IPS DF 6.9 (cell line): Measurements from ENCODE around the gene RASGRP4.

Experiments
- DNase-seq: peaks from one replicate; pipeline ENCODE4 v3.0.0-alpha.2; 2013; ENCODE audit warnings: low read depth, low spot score
- H3K27ac ChIP-seq: one replicate; pipeline ENCODE4 v1.5.1; 2013; ENCODE audit warnings: low read length, control low read depth
- H3K27me3 ChIP-seq: 2 replicates; pipeline ENCODE4 v1.6.1; 2013; ENCODE audit warnings: mild to moderate bottlenecking, low read length; ENCODE audit not compliant: control insufficient read depth, insufficient read depth
- H3K36me3 ChIP-seq: 2 replicates; pipeline ENCODE4 v1.6.1; 2013; ENCODE audit warnings: low read length; ENCODE audit not compliant: control insufficient read depth, insufficient read depth
- H3K4me1 ChIP-seq: 2 replicates; pipeline ENCODE4 v1.6.1; 2013; ENCODE audit warnings: low read length; ENCODE audit not compliant: control insufficient read depth, insufficient read depth
- H3K4me3 ChIP-seq: 2 replicates; pipeline ENCODE4 v1.5.1; 2013; ENCODE audit warnings: mild to moderate bottlenecking, low read length
- H3K9me3 ChIP-seq: 2 replicates; pipeline ENCODE4 v1.6.1; 2013; ENCODE audit warnings: low read length, inconsistent platforms; ENCODE audit not compliant: control insufficient read depth, insufficient read depth
- WGBS: extraction: QIAGEN DNeasy Blood & Tissue Kit; methylation state at CpG from one replicate; pipeline ENCODE4 v1.1.7; 2013; ENCODE audit warnings: mixed read lengths, missing lambda C conversion rate; ENCODE audit not compliant: insufficient read length, insufficient coverage; 5-methylcytosine and 5-hydroxymethylcytosine counted together

Gene RASGRP4

GRCh38 chr19:38448225-38448624 is 22.2 kb upstream of the RASGRP4 start:
- Histone ChIP-seq H3K9me3 (no peaks in the 10 kb centered on the region), H3K36me3 (peaks cover 14% of the 10 kb centered on the region), H3K27ac (no peak overlapping the region), H3K4me1 (peaks cover 3% of the 10 kb centered on the region; the same call in 1 of the 2 replicates), H3K4me3 (no peak overlapping the region), H3K27me3 (no peaks in the 10 kb centered on the region)
- no peak for DNase-seq
- WGBS: no CpG with 5 or more reads among the region's 9 CpGs

- Histone ChIP-seq H3K36me3 (peaks cover 11% of the 10 kb centered on the region), H3K27ac (no peak overlapping the region)
Observed at GRCh38 chr19:38445362-38445761, 19.3 kb upstream of the RASGRP4 start.

GRCh38 chr19:38444026-38444425 is 18.0 kb upstream of the RASGRP4 start:
- Histone ChIP-seq H3K9me3 (no peaks in the 10 kb centered on the region), H3K36me3 (peaks cover 11% of the 10 kb centered on the region), H3K27ac (no peak overlapping the region), H3K4me3 (no peak overlapping the region), H3K4me1 (peaks cover 6% of the 10 kb centered on the region), H3K27me3 (no peaks in the 10 kb centered on the region)
- no CpG with 5 or more reads among the region's 7 CpGs for WGBS
- DNase-seq: no peak

More at GRCh38 chr19:38445362-38445761, 19.3 kb upstream of the RASGRP4 start:
- no peak overlapping the region for H3K4me3 ChIP-seq
- no peaks in the 10 kb centered on the region for H3K9me3 ChIP-seq
- H3K4me1 ChIP-seq: peaks cover 6% of the 10 kb centered on the region
- no peaks in the 10 kb centered on the region for H3K27me3 ChIP-seq
- WGBS: no CpG with 5 or more reads among the region's 7 CpGs
- no peak for DNase-seq

- no peaks in the 10 kb centered on the region for H3K9me3 ChIP-seq
- H3K36me3 ChIP-seq: peaks cover 11% of the 10 kb centered on the region
- no peak overlapping the region for H3K4me3 ChIP-seq
- peaks cover 6% of the 10 kb centered on the region for H3K4me1 ChIP-seq
- H3K27ac ChIP-seq: no peak overlapping the region
- no peak for DNase-seq
- WGBS: no CpG with 5 or more reads among the region's 15 CpGs
- no peaks in the 10 kb centered on the region for H3K27me3 ChIP-seq
Observed at GRCh38 chr19:38443458-38443999, 17.5 kb upstream of the RASGRP4 start.

GRCh38 chr19:38442736-38443135 is 16.7 kb upstream of the RASGRP4 start:
- Histone ChIP-seq H3K4me1 (peaks cover 6% of the 10 kb centered on the region), H3K36me3 (peaks cover 11% of the 10 kb centered on the region), H3K4me3 (no peak overlapping the region), H3K27me3 (no peaks in the 10 kb centered on the region), H3K27ac (no peak overlapping the region), H3K9me3 (no peaks in the 10 kb centered on the region)
- DNase-seq: no peak
- WGBS: no CpG with 5 or more reads among the region's 9 CpGs

- Histone ChIP-seq H3K4me3 (no peak overlapping the region), H3K4me1 (peaks cover 6% of the 10 kb centered on the region), H3K27me3 (no peaks in the 10 kb centered on the region), H3K36me3 (peaks cover 11% of the 10 kb centered on the region), H3K9me3 (no peaks in the 10 kb centered on the region), H3K27ac (no peak overlapping the region)
- no peak for DNase-seq
- no CpG with 5 or more reads among the region's 7 CpGs for WGBS
Observed at GRCh38 chr19:38441657-38442348, 15.8 kb upstream of the RASGRP4 start.

GRCh38 chr19:38440592-38440991 is 14.6 kb upstream of the RASGRP4 start:
- H3K4me3 ChIP-seq: no peak overlapping the region
- no peaks in the 10 kb centered on the region for H3K27me3 ChIP-seq
- H3K4me1 ChIP-seq: peaks cover 6% of the 10 kb centered on the region
- WGBS: no CpG with 5 or more reads among the region's 14 CpGs
- no peaks in the 10 kb centered on the region for H3K9me3 ChIP-seq
- no peak for DNase-seq
- peaks cover 11% of the 10 kb centered on the region for H3K36me3 ChIP-seq
- H3K27ac ChIP-seq: no peak overlapping the region

GRCh38 chr19:38437917-38438316 is 11.9 kb upstream of the RASGRP4 start:
- Histone ChIP-seq H3K27me3 (no peaks in the 10 kb centered on the region), H3K4me3 (no peak overlapping the region), H3K36me3 (no peaks in the 10 kb centered on the region), H3K4me1 (peaks cover 6% of the 10 kb centered on the region), H3K9me3 (no peaks in the 10 kb centered on the region), H3K27ac (no peak overlapping the region)
- no peak for DNase-seq
- no CpG with 5 or more reads among the region's 2 CpGs for WGBS

- no peak overlapping the region for H3K27ac ChIP-seq
- H3K4me1 ChIP-seq: peaks cover 6% of the 10 kb centered on the region
- no peak overlapping the region for H3K4me3 ChIP-seq
- H3K36me3 ChIP-seq: no peaks in the 10 kb centered on the region
- H3K9me3 ChIP-seq: no peaks in the 10 kb centered on the region
- H3K27me3 ChIP-seq: no peaks in the 10 kb centered on the region
- DNase-seq: no peak
- no CpG with 5 or more reads among the region's 6 CpGs for WGBS
Observed at GRCh38 chr19:38437295-38437694, 11.3 kb upstream of the RASGRP4 start.

- no peaks in the 10 kb centered on the region for H3K9me3 ChIP-seq
- H3K4me1 ChIP-seq: no peaks in the 10 kb centered on the region
- H3K36me3 ChIP-seq: no peaks in the 10 kb centered on the region
- DNase-seq: no peak
- WGBS: no CpG with 5 or more reads among the region's 13 CpGs
- H3K27me3 ChIP-seq: no peaks in the 10 kb centered on the region
- H3K4me3 ChIP-seq: peak overlapping the region; percentile 38; the same call in 1 of the 2 replicates
- H3K27ac ChIP-seq: no peak overlapping the region
Observed at GRCh38 chr19:38434549-38435051, 8.6 kb upstream of the RASGRP4 start.
